T-helper 2 cell treated with Interferon-gamma antibody and Interleukin-4, amounts not matched to agents 5 μg/mL and 100 μg/mL, for 36 hours (primary cell): ENCODE data around the gene SLC8A1.

Experiments used
- DNase-seq: peaks from one replicate; pipeline ENCODE4 v3.0.0; 2021; ENCODE audit warnings: low spot score
- H3K27ac Mint-ChIP-seq: one replicate; pipeline ENCODE4 v1.8.0; 2021; ENCODE audit warnings: mild to moderate bottlenecking, mixed read lengths
- H3K27me3 Mint-ChIP-seq: one replicate; pipeline ENCODE4 v1.8.0; 2021; ENCODE audit warnings: low read depth, mixed read lengths
- H3K36me3 Mint-ChIP-seq: one replicate; pipeline ENCODE4 v1.8.0; 2021; ENCODE audit warnings: low read depth, mixed read lengths
- H3K4me1 Mint-ChIP-seq: one replicate; pipeline ENCODE4 v1.8.0; 2021; ENCODE audit warnings: low read depth, mixed read lengths
- H3K4me3 Mint-ChIP-seq: one replicate; pipeline ENCODE4 v1.8.0; 2022; ENCODE audit warnings: mild to moderate bottlenecking, moderate library complexity, mixed read lengths
- H3K9me3 Mint-ChIP-seq: one replicate; pipeline ENCODE4 v1.8.0; 2021; ENCODE audit warnings: mixed read lengths

SLC8A1 gene

DNA sequence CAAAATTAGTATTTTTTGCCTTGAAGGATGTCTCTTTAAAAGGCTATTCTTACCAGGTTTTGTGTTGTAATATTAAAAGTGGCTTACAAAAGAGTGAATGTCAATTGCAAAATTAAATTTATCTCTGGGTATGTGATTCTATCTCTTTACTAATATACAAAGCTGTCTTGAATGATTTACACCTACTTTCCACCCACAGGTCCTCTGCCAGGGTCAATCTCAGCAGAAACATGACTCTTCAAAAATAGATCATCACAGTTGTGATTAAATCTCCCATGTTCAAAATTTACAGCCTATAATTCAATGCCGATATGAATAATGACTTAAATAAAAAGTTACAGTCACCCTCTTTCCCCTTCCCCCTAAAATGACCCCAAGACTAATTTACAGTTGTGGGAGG, 78.8 kb downstream of the SLC8A1 start:
- no peaks in the 10 kb centered on the region for H3K4me1 Mint-ChIP-seq
- no peaks in the 10 kb centered on the region for H3K27me3 Mint-ChIP-seq
- no peaks in the 10 kb centered on the region for H3K36me3 Mint-ChIP-seq
- H3K9me3 Mint-ChIP-seq: no peaks in the 10 kb centered on the region
- no peak overlapping the region for H3K27ac Mint-ChIP-seq
- no peak overlapping the region for H3K4me3 Mint-ChIP-seq
- DNase-seq: no peak

DNA sequence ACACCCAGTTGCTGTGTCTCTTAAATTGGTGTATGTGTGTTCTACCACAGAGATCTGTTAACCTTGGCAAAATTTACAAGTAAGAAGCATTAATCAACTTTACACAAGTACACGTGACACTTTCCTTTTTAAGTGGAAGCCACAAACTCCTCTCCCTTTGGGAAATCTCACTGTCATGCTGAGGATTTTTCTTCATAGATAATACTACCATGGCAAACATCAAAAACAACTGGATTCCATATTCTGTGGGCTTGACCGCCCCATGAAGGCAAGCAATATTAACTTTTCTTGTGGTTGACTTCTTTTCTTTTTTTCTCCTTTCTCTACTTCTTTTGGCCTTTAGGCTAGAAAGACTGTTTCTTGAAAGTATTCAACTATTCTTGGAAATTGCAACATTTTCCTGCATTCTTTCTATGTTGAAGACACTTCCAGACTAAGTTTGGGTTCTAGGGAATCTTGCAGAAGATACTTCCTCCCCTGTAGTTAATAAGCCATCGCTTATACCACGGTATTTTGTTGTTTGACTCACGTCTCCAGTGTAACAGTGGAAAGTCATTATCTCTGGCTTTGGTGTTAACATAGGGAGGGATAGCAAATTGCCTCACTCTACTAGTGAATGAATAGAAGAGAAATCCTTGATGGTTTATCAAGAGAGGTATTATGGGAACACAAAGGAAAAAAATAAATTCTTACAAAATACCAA, 79.5 kb downstream of the SLC8A1 start:
- Mint-ChIP-seq H3K4me1 (no peaks in the 10 kb centered on the region), H3K9me3 (no peaks in the 10 kb centered on the region), H3K27me3 (no peaks in the 10 kb centered on the region), H3K36me3 (no peaks in the 10 kb centered on the region), H3K4me3 (no peak overlapping the region), H3K27ac (no peak overlapping the region)
- no peak for DNase-seq

DNA sequence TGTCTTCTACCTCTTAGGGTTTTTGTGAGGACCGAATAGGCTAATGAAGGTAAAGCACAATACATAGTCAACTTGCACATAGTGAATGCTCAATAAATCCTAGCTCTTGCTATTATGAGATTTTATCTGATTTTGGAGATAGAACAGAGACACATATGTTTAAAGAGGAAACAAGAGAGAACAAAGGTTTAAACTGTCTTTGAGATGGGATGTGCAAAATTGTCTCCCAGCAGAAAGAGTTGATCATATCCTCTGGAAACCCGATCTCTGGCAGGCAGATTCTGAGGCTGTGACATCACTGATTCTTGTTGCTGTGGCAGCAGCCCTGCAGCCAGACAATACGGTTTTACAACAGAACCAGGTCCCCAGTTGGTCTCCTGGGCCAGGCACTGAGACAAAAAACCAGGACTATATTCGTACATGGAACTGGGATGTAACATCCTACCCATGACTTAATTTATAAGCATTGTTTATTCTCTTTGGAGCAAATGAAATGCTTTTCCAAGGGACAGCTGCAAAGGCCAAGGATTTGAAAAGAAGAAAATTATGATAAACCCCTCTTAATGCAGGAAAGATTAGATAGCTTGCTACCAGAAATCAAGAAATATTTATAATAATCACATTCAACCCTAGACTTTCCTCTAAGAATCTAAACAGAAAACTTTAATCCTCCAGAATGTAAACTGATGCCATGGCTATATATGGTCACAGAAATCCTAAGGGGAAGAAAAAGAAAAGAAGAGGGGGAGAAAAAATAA, 80.2 kb downstream of the SLC8A1 start:
- H3K4me3 Mint-ChIP-seq: no peak overlapping the region
- H3K4me1 Mint-ChIP-seq: no peaks in the 10 kb centered on the region
- H3K27ac Mint-ChIP-seq: no peak overlapping the region
- DNase-seq: no peak
- H3K36me3 Mint-ChIP-seq: no peaks in the 10 kb centered on the region
- H3K9me3 Mint-ChIP-seq: no peaks in the 10 kb centered on the region
- no peaks in the 10 kb centered on the region for H3K27me3 Mint-ChIP-seq

DNA sequence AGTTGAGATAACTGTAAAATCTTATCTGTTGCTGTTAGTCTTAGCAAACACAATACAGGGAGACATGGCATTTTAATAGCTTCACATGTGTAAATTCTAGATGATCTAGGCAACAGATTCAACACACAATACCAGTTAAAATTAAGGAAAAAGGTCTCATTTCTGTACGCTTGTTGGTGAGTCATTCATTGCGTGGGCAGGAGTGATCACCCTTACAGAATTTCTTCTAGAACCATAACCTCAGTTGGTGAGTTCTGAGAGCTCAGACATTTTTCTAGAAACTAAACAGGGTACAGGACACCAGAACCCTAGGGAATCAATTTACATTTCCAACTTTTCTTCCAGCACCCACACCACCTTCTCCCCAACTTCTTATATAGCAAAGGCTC, 81.9 kb downstream of the SLC8A1 start:
- Mint-ChIP-seq H3K27ac (no peak overlapping the region), H3K27me3 (no peaks in the 10 kb centered on the region), H3K4me1 (peaks cover under 1% of the 10 kb centered on the region), H3K9me3 (no peaks in the 10 kb centered on the region), H3K4me3 (no peak overlapping the region), H3K36me3 (no peaks in the 10 kb centered on the region)
- DNase-seq: peak; percentile 34

DNA sequence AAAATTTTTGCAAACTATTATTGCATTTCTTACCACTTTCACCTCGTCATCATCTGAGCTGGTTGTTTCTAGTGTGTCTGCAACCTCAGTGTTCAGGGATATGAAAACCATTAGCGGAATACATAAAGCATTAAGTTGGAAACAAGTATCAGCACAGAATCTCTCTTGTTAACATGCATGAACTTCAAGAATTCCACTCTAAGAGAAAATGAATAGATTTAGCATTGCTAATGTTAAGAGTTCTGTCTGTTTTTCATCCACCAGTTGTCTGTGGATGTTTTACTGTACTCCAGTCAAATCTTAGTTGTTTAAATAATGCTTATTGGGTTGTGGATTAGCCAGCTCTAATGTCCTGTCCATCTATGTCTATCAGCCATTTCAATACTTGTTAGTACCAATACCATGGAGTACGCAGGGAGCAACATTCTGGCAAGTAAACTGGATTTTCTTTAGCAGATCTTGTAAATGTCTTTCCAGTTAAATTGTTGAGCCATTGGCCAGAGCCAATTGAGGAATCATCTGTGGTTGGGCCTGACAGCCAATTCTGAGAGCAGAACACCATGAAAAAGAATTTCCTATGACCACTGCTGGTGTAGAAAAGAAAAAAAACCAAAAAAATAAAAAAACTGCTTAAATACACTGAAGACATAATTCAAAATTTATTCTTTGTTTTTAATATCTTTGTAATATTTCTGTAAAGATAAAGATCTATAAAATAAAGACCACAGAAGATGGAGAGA, 82.5 kb downstream of the SLC8A1 start:
- Mint-ChIP-seq H3K36me3 (no peaks in the 10 kb centered on the region), H3K4me3 (no peak overlapping the region), H3K9me3 (no peaks in the 10 kb centered on the region), H3K4me1 (peaks cover 5% of the 10 kb centered on the region), H3K27me3 (no peaks in the 10 kb centered on the region), H3K27ac (no peak overlapping the region)
- no peak for DNase-seq

DNA sequence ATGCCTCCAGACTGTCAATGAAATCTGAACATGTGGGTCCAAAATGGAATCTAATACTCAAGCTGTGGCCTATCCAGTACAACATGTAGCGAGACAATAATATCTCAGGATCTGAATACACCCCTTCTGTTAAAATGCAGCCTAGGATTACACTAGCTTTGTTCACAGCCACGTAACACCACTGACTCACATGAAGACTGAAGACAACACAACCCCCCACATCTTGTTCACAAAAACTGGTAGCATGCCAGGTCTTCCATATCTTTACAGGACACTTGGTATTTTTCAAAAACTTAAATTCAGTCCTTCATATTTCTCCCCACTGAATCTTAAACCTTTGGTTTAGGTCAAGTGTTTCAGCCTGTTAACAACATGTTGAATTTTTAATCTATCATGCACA, 84.2 kb downstream of the SLC8A1 start:
- H3K9me3 Mint-ChIP-seq: no peaks in the 10 kb centered on the region
- H3K4me1 Mint-ChIP-seq: peaks cover 5% of the 10 kb centered on the region
- no peaks in the 10 kb centered on the region for H3K27me3 Mint-ChIP-seq
- H3K4me3 Mint-ChIP-seq: no peak overlapping the region
- no peak for DNase-seq
- no peaks in the 10 kb centered on the region for H3K36me3 Mint-ChIP-seq
- no peak overlapping the region for H3K27ac Mint-ChIP-seq

DNA sequence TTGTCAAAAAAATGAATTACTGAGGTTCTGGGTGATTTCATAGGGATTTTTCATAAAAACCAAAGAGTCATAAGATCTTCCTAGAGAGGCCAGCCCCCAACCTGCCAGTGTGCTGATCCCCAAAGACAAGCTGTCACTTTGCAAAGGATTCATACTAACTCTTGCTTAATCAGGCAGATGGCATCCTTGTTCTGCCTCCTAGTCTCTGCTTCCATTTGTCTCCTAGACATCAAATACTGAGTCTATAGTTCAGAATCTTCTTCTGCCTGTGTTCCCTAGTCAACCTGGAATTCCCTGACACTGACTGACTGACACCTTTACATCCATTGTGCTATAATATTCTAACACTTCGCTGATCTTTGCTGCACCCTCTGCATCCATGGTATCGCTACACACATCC, 84.9 kb downstream of the SLC8A1 start:
- Mint-ChIP-seq H3K4me3 (no peak overlapping the region), H3K27me3 (no peaks in the 10 kb centered on the region), H3K27ac (no peak overlapping the region), H3K36me3 (no peaks in the 10 kb centered on the region), H3K4me1 (peaks cover 5% of the 10 kb centered on the region), H3K9me3 (no peaks in the 10 kb centered on the region)
- DNase-seq: no peak

DNA sequence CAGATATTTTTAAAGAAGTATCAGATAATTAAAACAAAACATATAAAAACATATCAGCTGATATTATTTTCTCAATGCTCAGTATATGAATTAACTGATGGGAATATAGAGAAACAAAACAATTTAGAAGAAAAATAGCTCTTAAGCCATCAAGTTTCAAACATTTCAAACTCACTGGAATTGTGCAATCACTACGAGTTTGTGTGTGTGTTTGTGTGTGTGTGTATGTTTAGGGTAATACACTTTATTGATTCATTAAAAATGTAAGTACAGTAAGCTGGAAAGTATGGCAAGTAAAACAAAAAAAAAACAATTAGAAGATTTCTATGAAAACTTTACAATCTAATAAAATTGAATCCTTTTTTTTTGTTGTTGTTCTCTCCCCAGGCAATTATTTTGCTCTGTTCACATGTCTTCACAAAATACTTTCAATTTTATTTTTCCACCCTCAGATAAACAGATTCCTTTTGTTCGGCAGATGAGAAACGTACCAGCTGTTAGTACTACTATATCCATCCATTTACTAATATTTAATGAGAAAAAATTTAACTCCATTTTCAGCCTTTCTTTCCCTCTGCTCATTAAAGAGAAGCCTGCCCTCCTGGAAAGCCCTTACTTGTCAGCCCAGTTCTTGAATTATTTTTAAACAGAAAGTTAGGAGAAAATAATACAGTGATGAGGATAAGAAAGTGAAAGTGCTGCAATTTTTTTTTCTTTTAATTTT, 87.6 kb downstream of the SLC8A1 start:
- peaks cover 5% of the 10 kb centered on the region for H3K4me1 Mint-ChIP-seq
- H3K4me3 Mint-ChIP-seq: peak overlapping the region; percentile 61
- no peak for DNase-seq

DNA sequence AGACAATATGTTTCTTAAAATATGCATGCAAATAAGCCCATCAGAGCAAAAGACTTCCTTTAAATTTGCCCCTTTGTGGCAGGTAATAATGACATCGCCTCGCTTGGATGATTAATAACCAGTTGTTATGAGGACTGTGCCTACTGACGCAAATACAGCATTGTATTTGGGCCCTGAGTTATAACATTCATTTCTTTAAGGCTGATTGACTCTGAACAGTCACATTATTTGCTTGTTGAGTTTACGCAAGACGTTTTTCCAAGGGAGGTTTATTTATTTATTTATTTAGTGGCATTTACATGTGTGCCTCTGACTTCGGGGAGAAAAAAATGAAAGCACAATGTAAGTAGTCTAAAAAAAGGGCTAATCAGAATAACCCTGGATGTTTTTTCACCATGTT, 88.3 kb downstream of the SLC8A1 start:
- Mint-ChIP-seq H3K4me3 (no peak overlapping the region), H3K4me1 (peaks cover 5% of the 10 kb centered on the region), H3K27me3 (no peaks in the 10 kb centered on the region), H3K9me3 (no peaks in the 10 kb centered on the region), H3K36me3 (no peaks in the 10 kb centered on the region), H3K27ac (no peak overlapping the region)
- DNase-seq: no peak

More for the DNA sequence above, 87.6 kb downstream of the SLC8A1 start:
- H3K36me3 Mint-ChIP-seq: no peaks in the 10 kb centered on the region
- H3K27ac Mint-ChIP-seq: no peak overlapping the region
- no peaks in the 10 kb centered on the region for H3K27me3 Mint-ChIP-seq
- no peaks in the 10 kb centered on the region for H3K9me3 Mint-ChIP-seq

DNA sequence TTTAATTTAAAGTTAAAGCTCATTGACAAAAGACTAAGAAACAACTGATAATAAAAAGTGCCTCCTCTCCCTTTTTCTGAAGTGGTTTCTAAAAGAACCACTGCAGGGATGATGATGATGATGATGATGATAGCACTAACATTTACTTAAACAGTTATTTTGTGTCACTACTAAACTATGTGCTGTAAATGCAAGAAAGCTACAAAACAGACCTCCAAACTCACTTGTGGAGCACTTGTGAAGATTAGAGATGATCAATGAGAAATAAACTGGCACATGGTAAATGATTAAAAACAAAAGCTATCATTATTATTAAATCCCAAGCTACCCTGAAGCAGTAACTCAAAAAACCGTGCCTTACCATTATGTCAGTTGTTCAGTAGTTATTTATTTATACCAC, 88.7 kb downstream of the SLC8A1 start:
- Mint-ChIP-seq H3K36me3 (no peaks in the 10 kb centered on the region), H3K4me1 (peaks cover 5% of the 10 kb centered on the region), H3K4me3 (no peak overlapping the region), H3K27me3 (no peaks in the 10 kb centered on the region), H3K27ac (no peak overlapping the region), H3K9me3 (no peaks in the 10 kb centered on the region)
- DNase-seq: no peak

DNA sequence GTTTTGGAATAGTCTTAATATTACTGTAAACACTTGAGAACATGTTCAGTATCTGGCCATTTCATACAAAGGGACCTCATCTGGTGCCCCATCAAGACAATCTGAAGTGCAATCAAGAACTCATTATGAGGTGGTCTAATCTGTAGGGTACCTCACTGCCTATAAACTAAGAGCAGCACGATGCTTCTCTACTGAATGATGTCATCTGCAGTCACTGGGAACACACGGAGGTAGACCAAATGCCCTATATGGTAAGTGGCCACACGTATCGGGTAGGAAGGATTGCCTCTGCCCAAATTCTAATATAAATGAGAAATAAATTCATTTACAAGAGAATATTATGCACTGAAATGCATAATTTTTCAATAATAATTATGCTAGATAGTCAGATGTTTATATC, 90.4 kb downstream of the SLC8A1 start:
- DNase-seq: no peak
- Mint-ChIP-seq H3K4me1 (peaks cover 5% of the 10 kb centered on the region), H3K4me3 (no peak overlapping the region), H3K27me3 (no peaks in the 10 kb centered on the region), H3K27ac (no peak overlapping the region), H3K36me3 (no peaks in the 10 kb centered on the region), H3K9me3 (no peaks in the 10 kb centered on the region)

DNA sequence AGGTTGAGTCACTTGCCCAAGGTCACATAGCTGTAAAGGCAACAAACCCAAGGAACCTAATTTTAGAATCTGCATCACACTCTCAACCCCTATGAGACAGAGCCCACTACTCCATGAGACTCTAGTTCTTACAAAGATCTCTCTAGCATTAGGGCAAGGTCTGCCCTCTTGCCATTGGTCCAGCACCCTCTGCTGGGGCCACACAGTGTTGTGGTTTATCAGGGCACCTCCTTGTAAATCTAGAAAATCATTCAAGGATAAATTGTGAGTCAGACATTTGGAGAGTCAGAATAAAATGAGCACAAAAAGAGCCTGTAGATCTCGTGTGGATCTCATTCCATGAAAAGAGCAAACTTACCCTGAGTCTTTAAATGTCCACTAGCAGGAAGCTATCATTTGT, 91.2 kb downstream of the SLC8A1 start:
- Mint-ChIP-seq H3K9me3 (no peaks in the 10 kb centered on the region), H3K36me3 (no peaks in the 10 kb centered on the region), H3K4me3 (no peak overlapping the region), H3K27ac (no peak overlapping the region), H3K4me1 (peaks cover 5% of the 10 kb centered on the region), H3K27me3 (no peaks in the 10 kb centered on the region)
- DNase-seq: no peak

DNA sequence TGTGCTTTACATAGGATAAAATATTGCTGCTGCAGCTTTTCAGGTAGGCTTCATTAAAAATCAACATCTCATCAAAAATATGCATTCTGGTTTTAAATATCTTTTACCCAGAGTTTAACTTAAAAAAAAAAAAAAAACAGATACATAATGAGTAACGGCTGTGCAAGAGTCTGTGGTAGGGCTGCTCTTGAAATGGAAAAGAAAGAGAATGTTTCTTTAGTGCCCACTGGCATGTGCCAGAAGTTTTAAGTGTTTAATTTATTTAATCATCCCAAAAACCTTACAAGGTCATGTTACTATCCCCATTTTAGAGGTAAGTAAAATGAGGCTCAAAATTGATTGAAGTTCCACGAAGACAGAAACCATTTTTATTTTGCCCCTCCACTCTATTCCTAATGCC, 92.1 kb downstream of the SLC8A1 start:
- Mint-ChIP-seq H3K9me3 (no peaks in the 10 kb centered on the region), H3K27me3 (no peaks in the 10 kb centered on the region), H3K4me3 (no peak overlapping the region), H3K27ac (no peak overlapping the region), H3K36me3 (no peaks in the 10 kb centered on the region), H3K4me1 (peaks cover 3% of the 10 kb centered on the region)
- DNase-seq: no peak

DNA sequence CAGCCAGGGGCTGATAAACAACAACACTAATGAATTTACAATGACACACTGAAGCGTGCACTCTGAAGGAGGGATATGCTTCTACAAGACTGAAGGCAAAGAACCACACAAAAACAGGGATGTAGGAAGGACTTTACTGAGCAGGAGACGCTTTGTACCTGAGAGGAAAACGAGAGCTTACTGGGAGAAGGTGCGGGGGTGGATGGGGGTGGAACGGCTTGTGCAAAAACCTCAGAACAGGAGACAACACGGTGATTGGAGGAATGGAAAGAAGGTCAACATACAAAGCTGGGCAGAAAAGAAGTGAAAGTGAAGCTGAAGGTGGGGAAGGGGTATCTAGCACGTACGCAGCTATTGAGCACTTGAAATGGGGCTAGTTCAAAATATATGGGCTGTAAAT, 93.1 kb downstream of the SLC8A1 start:
- Mint-ChIP-seq H3K27me3 (no peaks in the 10 kb centered on the region), H3K4me3 (no peak overlapping the region), H3K9me3 (no peaks in the 10 kb centered on the region), H3K27ac (no peak overlapping the region), H3K4me1 (no peaks in the 10 kb centered on the region), H3K36me3 (no peaks in the 10 kb centered on the region)
- no peak for DNase-seq
